Astrocyte of the spinal cord (primary cell): Measurements from ENCODE around the gene OLIG1.

Experiments used
- DNase-seq: peaks from one replicate; pipeline ENCODE4 v3.0.0; 2011; ENCODE audit warnings: low read depth, low spot score
- H3K4me3 ChIP-seq: 2 replicates; pipeline ENCODE4 v1.5.1; 2011; ENCODE audit warnings: low read depth, mild to moderate bottlenecking, low read length, moderate library complexity
- in situ Hi-C: cut with HindIII; loops from 2 replicates; pipeline ENCODE4 v1.10.0; 2017; ENCODE audit warnings: low sequenced_read_pairs
- TF ChIP-seq, protein P1 (sequence below): IDR thresholded peaks from 2 replicates; pipeline ENCODE4 v1.5.1; 2012; ENCODE audit warnings: low read depth, mild to moderate bottlenecking, low read length, inconsistent platforms

The OLIG1 gene, protein sequence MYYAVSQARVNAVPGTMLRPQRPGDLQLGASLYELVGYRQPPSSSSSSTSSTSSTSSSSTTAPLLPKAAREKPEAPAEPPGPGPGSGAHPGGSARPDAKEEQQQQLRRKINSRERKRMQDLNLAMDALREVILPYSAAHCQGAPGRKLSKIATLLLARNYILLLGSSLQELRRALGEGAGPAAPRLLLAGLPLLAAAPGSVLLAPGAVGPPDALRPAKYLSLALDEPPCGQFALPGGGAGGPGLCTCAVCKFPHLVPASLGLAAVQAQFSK

DNA sequence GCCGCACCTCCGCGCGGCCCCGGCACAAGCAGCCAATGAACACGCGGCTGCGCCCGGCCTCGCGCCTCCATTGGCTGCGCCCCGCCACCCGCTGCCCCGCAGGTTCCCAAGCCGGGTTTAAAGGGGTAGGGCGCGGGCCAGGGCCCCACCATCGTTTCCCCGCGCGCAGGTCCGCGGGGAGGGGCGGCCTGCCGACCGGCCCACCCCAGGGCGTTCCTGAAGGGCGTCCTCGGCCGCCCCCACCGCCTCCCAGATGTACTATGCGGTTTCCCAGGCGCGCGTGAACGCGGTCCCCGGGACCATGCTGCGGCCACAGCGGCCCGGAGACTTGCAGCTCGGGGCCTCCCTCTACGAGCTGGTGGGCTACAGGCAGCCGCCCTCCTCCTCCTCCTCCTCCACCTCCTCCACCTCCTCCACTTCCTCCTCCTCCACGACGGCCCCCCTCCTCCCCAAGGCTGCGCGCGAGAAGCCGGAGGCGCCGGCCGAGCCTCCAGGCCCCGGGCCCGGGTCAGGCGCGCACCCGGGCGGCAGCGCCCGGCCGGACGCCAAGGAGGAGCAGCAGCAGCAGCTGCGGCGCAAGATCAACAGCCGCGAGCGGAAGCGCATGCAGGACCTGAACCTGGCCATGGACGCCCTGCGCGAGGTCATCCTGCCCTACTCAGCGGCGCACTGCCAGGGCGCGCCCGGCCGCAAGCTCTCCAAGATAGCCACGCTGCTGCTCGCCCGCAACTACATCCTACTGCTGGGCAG lies at the start of gene OLIG1:
OLIG1 (plus strand) TSS at position 148 of the 750 bp plus-strand sequence; CDS start at position 254, 106 bp downstream.
- TF ChIP-seq, protein P1, sequence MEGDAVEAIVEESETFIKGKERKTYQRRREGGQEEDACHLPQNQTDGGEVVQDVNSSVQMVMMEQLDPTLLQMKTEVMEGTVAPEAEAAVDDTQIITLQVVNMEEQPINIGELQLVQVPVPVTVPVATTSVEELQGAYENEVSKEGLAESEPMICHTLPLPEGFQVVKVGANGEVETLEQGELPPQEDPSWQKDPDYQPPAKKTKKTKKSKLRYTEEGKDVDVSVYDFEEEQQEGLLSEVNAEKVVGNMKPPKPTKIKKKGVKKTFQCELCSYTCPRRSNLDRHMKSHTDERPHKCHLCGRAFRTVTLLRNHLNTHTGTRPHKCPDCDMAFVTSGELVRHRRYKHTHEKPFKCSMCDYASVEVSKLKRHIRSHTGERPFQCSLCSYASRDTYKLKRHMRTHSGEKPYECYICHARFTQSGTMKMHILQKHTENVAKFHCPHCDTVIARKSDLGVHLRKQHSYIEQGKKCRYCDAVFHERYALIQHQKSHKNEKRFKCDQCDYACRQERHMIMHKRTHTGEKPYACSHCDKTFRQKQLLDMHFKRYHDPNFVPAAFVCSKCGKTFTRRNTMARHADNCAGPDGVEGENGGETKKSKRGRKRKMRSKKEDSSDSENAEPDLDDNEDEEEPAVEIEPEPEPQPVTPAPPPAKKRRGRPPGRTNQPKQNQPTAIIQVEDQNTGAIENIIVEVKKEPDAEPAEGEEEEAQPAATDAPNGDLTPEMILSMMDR: no peak
- in situ Hi-C loops: no loop called here
- peak; percentile 18 for DNase-seq
- no peak within 1 kb of the TSS for H3K4me3 ChIP-seq

DNA sequence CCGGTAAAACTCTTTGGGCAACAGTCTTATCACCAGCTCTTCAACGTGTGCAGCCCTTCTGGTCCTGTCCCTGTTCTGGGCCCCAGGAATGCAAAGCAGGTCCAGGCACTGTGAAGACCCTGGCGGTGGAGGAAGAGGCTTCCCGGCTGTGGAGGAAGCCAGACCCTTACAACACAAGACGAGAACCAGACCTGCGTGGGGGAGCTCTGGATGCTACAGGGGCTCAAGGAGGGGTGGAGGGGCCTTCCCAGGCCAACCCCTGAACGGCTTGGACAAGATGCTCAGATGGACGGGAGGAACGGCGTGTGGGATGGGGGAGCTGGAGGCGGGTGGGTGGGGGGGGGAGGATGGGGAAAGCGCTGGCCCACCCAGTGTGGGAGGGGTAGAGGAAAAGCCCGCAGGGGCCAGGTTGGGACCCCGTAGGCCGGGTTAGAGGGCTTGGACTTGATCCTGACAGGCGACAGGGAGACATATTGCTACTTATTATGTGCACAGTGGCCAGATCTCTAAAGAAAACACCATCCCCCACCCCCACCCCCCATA lies 49.3 kb upstream of the OLIG1 start:
- DNase-seq: no peak
- in situ Hi-C loops: no loop called here
- H3K4me3 ChIP-seq: no peak overlapping the region
- TF ChIP-seq, protein P1: no peak

DNA sequence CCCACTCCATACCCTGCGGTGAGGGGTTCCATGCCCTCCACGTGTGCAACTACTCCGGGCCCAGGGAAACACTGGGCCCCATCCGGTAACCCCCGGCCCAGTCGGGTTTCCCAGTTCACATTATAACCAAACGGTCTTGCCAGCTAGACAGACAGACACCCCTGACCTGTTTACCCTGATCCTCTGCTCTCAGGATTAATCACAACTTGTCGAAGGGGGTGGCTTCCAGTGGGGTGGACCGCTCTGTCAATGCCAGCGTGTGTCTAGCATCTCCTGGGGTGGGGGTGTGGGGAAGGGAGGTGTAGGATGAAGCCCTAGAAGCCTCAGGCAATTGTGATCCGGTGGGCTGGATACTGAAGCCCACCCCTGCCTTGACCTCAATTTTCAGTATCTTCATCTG lies 48.8 kb upstream of the OLIG1 start:
- DNase-seq: no peak
- in situ Hi-C loops: no loop called here
- H3K4me3 ChIP-seq: no peak overlapping the region
- TF ChIP-seq, protein P1: no peak

DNA sequence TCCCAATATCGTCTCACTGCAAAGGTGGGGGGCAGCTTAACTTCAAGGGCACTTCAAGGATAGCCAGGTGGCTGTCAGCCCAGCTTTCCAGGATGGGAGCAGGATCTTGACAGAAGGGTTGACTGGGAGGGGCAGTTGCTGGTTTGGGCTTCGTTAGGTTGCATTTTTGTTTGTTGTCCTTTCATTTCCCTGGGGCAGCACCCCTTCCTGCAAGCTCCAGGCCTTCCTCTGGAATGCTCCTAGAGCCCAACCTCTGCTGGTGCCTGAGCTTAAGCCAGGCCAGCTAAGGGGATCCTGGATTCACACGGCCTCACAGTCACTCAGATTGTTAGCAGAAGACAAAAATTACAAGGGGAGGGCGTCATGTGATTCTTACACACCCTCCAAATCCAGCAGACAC lies 48.3 kb upstream of the OLIG1 start:
- in situ Hi-C loops: no loop called here
- no peak overlapping the region for H3K4me3 ChIP-seq
- DNase-seq: no peak
- TF ChIP-seq, protein P1: no peak

DNA sequence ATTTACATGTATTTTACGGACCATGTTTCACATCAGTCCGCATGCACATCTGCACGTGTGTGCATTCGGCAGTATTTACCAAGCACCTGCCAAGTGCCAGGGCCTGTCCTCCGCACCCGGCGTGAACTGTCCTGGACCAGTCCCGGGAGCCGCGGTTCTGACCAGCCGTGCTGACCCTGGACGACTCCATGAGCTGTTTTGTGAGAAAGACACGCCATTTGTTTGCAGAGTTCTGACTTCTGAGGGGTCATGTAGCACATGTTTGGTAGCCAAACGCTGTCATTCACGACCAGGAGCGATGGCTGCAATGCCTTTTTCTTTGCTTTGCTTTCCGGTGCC lies 47.5 kb upstream of the OLIG1 start:
- no peak overlapping the region for H3K4me3 ChIP-seq
- TF ChIP-seq, protein P1: no peak
- DNase-seq: no peak
- in situ Hi-C loops: no loop called here

DNA sequence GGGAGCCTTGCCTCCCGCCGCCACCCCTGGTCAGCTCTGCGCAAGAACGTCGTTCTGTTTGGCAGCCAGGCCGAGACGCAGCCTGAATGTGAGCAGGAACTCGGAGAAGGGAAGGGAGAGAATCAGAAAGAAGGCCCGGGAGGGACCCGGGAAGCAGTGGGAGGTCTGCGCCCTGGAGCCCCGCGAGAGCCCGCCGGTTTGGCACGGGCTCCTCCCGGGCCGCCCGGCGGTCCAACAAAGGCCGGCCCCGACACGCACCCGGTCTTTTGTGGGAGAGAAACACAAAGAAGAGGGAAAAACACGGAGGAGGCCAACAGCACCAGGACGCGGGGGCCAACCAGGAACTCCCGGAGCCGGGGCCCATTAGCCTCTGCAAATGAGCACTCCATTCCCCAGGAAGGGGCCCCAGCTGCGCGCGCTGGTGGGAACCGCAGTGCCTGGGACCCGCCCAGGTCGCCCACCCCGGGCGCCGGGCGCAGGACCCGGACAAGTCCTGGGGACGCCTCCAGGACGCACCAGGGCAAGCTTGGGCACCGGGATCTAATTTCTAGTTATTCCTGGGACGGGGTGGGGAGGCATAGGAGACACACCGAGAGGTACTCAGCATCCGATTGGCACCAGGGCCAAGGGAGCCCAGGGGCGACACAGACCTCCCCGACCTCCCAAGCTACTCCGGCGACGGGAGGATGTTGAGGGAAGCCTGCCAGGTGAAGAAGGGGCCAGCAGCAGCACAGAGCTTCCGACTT lies 46.9 kb upstream of the OLIG1 start:
- H3K4me3 ChIP-seq: no peak overlapping the region
- TF ChIP-seq, protein P1: no peak
- DNase-seq: no peak
- in situ Hi-C loops: no loop called here
